HPDE6-E6E7 (cell line): ENCODE data around the gene NHERF1.

Source experiments
- DNase-seq: peaks from one replicate; pipeline ENCODE4 v3.0.0; 2011; ENCODE audit warnings: missing footprints; ENCODE audit errors: extremely low spot score

Gene NHERF1

DNA sequence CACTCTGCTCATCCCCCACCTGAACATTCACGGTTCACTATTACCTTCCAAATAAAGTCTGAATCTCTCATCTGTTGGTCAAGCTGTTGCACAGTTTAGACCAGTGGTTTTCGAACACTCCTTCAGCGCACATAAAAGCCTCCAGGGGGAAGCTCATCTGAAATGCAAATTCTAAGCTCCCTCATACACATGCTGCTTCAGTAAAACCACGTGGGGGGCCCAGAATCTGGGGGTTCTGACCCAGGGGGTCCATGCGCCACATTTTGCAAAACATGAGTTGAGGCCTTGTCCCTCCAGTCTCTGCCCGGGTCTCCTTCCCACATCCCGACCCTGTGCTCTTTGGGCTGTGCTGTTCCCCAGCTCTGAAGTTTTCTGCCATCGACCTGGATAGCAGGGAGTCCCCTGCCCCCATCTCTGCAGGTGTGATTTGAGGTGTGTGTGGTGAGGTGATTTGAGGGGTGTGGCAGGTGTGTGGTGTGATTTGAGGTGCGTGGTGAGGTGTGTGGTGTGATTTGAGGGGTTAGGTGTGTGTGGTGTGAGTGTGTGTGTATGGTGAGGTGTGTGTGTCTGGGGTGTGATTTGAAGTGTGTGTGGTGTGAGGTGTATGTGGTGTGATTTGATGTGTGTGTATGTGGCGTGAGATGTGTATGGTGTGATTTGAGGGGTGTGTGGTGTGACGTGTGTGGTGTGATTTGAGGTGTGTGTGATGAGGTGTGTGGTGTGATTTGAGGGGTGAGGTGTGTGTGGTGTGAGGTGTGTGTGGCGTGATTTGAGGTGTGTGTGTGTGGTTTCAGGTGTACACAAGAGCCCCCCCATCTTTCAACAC is 16.2 kb upstream of the NHERF1 start:
- no peak for DNase-seq

DNA sequence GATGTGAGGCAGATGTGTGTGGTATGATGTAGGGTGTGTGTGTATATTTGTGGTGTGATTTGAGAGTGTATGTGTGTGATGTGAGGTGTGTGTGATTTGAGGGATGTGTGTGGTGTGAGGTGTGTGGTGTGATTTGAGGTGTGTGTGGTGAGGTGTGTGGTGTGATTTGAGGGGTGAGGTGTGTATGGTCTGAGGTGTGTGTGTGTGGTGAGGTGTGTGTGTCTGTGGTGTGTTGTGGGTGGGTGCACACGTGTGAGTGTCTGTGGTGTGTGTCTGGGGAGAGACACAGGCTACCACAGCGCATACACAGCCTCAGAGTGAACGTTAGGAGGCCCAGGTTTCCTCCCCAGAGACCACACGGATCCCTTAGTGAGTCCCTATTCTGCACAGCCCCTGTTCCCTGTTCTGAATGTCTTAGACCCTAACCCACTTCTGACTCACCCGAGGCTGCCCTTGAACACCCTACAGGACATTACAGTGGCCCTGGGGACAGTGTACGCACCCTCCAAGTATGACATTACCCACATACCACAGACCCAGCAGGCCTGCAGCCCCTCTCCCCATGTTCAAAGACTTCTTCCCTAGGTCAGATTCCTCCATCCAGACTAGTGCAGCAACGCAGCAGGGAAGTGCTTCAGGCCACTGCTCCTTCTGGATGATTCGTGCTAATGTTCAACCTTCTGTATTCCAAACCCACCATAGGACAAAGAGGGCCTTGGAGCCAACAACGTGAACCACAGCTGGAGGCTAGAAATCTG is 14.9 kb upstream of the NHERF1 start:
- no peak for DNase-seq

DNA sequence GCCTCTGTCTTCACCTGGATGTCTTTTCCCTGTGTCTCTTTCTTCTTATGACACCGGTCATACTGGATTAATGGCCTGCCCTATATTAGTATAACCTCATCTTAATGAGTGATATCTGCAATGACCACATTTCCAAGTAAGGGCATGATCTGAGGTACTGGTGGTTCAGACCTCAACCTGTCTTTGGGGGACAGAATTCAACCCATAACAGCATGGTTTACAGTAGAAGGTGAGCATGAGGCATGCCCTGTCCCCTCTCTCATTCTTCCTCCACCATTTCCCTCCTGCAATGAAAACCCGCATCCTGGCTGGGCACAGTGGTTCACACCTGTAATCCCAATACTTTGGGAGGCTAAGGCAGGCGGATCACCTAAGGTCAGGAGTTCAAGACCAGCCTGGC is 14.2 kb upstream of the NHERF1 start:
- DNase-seq: no peak

DNA sequence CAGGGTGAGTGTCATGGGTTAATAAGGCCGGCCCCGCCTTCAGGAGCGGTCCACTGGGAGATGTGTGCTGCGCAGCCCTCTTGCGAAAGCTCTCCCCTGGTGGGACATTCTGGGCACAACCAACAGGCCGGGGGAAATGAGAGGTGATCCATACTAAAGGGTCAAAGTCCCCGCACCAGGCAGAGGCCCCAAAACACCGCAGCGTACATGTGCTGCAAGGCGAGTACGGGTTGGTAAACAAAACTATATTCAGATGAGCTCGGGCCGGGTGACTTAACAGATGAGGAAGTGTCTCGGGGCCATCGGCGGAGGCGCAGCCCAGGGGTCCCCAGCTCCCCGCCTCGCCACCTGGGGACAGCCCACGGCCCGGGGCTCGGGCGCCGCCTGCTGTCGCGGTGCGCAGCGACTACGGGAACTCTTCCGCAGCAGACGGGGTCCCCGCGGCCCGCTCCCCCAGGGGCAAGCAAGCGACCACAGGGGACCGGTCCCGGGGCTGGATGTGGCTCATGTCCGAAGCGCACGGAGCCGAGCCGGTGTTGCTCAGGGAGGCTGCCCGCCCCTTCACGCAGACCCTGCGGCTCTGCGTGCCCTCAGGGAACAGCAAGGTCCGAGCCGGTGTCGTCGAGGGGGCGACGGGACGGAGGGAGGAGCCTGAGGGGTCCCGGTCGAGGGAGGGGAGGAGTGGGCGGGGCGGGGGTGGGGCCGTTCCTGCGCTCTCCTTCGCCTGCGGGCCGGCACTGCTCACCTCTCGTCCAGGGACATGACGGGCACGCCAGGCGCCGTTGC is 11.7 kb upstream of the NHERF1 start, which contains the start of gene RAB37:
Gene RAB37 (plus strand): TSS at position 744 of the 786 bp plus-strand sequence. CDS start 17 bp downstream, at position 761.
- DNase-seq: no peak

DNA sequence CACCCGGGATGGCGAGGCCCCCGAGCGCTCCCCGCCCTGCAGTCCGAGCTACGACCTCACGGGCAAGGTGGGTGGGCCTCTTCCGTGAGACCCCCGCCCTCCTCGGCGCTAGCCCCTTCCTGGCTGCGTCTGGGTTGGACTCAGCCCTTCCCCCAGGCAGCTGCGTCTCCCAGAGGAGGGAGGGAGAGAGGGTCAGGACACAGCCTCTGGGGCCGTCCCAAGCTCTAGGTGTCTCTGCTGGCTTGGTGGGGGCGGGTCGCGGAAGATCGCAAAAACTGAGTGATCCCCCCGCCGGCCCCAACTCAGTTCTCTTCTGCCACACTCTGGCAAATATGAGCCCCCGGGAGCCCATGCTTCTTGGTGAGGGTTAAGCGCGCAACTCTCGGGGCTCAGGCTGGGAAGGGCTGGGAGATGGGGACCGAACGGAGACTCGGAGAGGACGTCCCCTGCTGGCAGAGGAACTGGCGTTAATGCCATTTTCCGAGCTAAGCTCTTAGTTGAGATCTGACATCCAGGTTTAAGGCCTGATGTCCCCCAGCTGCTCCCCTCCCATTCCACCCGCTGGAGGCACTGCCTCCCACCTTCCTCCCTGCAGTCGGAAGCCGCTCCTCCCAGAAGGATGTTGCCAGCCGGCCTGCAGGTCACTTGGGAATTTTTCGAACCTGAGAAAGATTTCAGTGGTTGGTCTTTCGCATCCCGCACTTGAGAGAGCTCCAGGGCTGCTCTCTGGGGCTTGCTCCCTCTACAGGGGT is 11.0 kb upstream of the NHERF1 start:
- no peak for DNase-seq

DNA sequence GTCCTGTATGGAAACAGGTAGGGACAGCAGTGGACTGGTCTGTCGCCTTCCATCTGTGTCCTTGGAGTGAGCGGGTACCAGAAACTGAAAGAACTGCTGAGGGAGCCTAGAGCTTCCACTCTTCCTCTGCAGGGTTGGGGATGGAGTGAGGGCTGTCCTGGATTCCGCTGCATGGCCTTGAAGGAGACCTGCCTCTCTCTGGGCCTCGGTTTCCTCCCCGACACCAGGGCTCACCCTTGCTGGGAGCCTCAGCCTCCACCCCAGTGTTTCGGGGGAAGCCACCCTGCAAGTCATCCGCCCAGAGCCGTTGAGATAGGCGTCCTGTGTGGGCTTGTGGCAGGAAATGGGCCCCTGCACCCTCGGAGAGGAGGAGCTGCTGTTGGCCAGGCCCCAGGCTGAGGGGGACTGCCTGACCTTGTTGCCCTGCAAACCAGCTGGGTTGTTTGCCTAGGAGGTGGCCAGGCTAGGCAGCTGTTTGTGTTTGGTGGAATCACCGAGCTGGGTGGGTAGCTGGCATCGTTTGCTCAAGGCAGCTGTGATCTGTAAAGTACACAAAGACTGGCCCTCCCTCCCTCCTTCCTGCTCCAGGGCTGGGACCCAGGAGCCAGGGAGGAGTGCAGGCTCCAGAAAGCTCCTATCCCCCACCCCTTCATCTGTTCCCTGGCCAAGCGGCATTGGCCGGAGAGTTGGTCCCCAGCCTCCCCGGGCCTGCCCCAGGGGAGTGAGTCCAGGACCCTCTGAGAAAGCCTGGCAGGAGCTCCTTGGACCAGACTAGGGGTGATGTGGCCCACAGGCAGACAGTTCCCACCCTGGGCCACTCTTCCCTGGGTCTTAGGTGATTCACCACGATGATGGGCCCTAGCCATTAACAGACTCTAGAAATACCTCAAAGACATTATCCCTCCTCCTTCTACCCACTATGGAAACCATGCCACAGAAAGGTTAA is 10.1 kb upstream of the NHERF1 start:
- DNase-seq: no peak

DNA sequence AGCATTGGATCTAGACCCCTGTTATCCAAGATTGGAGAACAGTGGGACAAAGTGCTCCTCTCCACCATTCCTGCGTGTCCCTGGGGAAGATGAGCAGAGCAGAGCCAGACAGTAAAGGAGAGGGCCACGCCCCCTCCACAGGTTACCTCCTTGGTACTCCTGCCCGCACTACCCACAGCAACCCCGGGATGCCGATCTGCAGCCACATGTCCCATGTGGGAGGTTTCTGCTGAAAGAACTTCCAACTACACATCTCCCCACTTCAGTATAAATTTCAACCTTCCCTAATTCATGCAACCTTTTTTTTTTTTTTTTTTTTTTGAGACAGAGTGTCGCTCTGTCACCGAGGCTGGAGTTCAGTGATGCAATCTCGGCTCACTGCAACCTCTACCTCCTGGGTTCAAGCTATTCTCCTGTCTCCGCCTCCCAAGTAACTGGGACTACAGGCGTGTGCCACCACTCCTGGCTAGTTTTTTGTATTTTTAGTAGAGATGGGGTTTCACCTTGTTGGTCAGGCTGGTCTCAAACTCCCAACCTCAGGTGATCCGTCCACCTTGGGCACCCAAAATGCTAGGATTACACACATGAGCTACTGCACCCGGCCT is 9.1 kb upstream of the NHERF1 start:
- no peak for DNase-seq

DNA sequence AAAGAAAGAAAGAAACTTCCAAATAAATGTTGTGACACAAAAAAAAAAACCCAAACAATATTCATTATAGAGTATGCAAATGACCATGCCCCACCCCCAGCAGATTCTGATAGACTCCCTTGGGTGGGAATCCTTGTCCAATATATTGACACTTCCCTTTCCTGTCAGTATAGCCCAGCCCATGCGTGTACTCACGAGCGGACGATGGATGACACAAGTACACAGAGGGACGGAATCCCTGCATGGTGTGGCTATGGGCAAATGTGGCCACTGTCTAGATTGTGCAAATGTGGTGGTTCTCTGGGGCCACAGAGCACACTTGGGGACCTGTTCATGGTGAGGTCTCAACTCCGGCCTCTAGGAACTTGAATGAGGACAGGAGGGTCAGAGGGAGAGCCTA is 8.3 kb upstream of the NHERF1 start:
- no peak for DNase-seq

DNA sequence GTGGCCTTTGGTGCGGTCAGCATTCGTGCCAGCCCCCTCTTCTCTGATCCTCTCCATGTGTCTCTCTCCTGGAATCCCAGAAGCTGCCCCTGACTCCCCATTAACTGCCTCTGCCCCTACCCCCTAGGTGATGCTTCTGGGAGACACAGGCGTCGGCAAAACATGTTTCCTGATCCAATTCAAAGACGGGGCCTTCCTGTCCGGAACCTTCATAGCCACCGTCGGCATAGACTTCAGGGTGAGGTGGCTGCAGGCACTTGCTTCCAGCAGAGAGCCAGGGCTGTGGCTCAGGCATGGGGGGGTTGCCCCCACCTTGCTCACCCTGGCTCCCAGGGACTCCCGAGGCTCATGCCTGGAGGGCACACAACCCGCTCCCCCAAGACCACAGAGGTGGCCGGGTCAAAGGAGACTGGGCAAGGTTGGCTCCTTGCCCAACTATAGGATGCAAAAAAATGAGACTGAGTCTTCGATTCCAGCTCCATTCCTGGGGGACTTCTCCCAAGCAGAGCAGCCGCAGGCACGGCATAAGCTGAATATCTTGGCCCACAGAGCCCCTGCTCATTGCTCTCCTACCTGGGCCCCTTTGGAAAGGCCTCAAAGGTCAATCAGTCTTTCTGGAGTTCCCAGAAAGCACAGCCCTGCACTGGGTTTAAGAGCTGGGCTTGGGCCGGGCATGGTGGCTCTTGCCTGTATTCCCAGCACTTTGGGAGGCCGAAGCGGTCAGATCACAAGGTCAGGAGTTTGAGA is 7.6 kb upstream of the NHERF1 start:
- no peak for DNase-seq

DNA sequence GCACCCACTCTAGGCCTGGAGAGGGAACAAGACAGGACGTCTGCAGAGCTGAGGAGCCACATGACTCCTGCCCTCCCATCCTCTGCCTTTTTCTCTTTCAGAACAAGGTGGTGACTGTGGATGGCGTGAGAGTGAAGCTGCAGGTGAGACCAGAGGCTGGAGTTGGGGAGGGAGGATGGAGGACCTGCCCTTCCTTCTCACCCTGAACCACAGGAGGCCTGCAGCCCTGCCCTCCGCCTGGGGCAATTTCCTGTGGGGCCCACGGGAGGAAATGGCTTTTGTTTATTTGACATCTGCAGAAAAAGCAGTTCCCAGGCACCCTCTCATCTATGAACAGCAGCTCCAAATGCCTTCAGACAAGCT is 6.3 kb upstream of the NHERF1 start:
- DNase-seq: no peak

DNA sequence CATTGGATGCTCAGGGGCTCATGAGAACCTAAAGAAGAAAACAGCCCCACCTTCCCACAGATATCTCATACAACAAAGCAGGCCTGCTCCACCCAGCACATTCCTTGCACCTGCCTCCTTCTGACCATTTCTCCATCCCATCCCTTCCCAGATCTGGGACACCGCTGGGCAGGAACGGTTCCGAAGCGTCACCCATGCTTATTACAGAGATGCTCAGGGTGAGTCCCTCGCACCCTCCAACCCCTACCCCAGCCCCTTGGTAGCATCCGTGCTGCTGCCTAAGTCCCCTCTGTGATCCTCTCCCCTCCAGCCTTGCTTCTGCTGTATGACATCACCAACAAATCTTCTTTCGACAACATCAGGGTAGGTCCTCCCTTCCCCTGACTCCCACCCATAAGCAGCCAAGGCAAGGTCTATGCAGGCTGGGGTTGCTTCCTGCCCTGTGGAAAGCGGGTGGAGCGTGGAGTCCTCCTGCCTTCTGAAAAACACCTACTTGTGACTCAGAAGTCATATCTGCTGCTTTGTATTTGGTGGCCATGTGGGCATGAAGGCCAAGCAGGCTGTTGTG is 5.4 kb upstream of the NHERF1 start:
- no peak for DNase-seq

DNA sequence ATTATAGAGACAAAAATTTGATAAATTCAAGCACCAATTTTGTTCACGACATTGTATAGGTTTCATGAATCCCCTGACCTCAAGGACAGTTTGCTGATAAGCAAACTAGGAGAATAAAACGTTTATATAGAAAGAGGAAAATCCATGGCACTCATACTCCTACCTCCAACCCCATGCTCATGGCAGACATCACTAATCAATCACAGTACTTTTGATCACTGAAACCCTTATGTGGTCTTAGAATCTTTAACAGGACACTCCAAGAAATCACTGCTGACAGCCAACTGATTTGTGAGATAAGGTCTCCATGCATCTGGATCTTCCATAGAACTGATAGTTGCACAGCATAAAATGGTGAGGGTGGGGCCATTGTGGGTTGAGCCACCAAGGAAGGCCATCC is 4.7 kb upstream of the NHERF1 start:
- no peak for DNase-seq

DNA sequence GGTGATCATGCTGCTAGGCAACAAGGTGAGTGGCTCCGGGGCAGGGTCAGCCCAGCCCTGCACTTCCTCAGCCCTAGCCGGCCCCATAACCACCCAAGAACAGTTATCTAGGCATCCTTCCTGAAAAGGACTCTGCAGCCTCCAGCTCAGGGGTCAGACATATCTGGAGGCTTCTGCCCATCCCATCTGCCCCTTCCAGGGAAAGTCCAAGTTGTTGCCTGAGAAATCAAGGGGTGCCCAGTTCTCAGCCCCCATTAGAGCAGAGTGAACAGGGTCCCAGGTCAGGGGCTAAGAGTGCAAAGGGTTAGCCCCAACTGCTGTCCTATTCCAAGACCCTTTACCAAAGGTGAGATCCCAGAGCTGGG is 4.1 kb upstream of the NHERF1 start:
- DNase-seq: no peak

DNA sequence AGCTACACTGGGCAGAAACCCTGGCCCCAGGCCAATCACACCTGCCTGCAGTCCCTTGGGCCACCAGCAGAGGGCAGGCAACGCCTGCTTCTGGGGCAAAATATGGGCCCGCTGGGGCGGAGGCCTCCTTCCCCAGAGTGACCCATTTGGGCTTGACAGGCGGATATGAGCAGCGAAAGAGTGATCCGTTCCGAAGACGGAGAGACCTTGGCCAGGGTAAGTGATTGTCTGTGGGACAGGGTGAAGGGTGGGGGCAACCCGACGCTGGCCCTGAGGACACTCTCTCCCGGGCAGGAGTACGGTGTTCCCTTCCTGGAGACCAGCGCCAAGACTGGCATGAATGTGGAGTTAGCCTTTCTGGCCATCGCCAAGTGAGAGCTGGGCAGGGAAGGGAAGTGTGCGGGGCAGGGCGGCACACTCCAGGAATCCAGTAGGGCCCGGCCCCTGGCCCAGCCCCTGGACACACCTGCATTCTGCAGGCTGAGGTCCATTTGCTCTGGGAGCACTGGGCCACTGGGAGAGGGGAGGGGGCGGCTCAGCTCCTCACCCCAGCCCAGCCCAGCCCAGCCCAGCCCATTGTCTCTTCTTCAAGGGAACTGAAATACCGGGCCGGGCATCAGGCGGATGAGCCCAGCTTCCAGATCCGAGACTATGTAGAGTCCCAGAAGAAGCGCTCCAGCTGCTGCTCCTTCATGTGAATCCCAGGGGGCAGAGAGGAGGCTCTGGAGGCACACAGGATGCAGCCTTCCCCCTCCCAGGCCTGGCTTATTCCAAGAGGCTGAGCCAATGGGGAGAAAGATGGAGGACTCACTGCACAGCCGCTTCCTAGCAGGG is 3.5 kb upstream of the NHERF1 start:
- peak; percentile 69 for DNase-seq

DNA sequence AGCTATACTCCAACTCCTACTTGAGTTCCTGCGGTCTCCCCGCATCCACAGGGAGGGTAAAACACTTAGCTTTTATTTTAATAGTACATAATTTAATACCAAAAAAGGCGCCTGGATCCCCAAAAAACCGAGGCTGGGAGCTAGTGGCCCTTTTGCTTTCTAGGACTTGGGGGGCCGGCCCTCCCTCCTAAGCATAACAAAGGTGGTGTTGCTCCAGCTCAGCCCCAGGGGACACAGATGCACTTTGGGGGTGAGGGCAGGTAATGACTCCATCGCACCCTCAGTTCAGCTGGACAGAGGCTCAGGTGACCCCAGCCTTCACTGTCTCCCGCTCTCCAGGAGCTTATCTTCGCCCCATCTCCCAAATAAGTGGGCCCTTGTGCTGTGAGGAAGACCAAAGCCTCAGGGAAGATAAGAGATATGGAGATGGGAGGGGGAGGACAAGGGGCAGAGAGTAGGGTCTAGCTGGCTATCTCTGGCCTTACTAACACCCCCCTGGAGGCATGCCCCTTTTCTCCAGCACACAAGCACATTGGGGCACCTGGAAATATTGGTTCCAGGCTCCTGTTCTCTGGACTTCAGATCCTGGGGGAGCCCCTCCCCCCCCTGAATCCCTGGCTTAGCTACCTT is 2.8 kb upstream of the NHERF1 start:
- DNase-seq: no peak

DNA sequence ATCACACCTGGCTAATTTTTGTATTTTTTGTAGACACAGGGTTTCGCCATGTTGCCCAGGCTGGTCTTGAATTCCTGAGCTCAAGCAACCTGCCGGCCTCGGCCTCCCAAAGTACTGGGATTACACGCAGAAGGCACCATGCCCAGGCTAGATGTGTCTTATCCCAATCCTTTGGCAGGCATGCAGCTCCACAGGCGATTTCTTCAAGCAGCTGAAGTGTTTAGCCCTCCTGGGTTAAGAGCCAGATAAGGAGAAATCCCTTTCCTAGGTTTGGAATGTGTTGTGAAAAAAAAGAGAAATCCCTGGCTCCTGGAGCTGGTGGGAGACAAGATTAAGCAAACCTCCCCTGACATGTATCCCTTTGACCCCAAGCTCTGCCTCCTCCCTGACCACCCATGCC is 2.1 kb upstream of the NHERF1 start:
- DNase-seq: no peak

DNA sequence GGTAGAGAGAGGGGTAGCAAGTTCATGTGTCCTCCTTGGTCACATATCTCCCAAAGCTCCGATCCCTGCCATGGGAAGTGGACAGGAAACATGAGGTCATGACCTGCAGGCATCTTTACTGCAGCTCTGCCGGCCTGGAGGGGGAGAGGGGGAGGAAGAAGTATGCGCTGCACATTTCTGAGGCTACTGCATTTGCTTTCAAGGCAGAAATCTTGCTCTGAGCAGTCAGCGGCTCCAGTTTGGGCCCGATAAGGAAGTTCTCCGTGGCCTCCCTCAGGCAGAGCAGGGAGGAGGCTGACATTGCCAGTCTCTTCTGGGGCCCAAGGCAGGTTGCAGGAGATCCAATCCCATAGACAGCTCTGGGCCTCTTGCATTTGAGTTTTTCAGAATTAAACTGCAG is 1.5 kb upstream of the NHERF1 start:
- no peak for DNase-seq

DNA sequence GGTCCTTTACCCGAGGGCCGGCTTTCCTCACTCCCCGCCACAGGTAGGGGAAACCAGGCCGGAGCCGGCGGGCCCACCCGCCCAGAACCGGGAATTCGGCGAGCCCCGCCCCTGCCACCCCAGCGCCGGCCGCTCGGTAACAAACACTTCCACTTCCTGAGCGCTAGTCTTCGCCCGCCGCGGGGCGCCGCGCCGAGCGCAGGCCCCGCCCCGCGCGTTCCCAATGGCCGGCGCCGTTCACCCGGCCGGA is 224 bp upstream of the NHERF1 start:
- DNase-seq: no peak
